GM19324 (cell line): Measurements from ENCODE around the gene SAMD13.
"Not testable (repeated sequence)": the region's sequence is repeated elsewhere in the genome, so short reads cannot be mapped to it uniquely, and the experiment has no call there.

ENCODE experiments used
- ATAC-seq: cut with Tn5 transposase; IDR thresholded peaks from one replicate; pipeline ENCODE4 v1.9.1; 2021; ENCODE audit warnings: mild to moderate bottlenecking, moderate library complexity; ENCODE audit not compliant: unreplicated experiment, low FRiP score

SAMD13 gene

GRCh38 chr1:84282780-84283333 is 18.7 kb upstream of the SAMD13 start:
- ATAC-seq, result no peak

DNA sequence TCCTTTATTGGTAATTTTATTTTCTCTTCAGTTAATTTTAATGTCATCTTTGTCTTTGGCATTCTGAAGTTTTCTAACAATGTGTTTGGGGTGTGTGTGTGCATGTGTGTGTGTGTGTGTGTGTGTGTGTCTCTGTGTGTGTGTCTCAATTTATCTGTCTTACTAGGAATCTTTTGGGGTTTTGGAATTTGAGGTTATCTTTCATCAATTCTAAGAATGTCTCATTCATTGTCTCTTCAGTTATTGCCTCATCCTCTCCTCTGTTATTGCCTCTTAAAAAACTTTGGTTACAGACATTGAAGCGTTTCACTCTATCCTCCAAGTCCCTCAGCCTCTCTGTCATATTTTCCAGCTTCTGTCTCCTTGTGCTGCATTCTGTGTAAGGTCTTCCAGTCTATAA is 18.1 kb upstream of the SAMD13 start:
- ATAC-seq, result no peak

GRCh38 chr1:84286071-84286470 is 15.4 kb upstream of the SAMD13 start:
- no peak for ATAC-seq

DNA sequence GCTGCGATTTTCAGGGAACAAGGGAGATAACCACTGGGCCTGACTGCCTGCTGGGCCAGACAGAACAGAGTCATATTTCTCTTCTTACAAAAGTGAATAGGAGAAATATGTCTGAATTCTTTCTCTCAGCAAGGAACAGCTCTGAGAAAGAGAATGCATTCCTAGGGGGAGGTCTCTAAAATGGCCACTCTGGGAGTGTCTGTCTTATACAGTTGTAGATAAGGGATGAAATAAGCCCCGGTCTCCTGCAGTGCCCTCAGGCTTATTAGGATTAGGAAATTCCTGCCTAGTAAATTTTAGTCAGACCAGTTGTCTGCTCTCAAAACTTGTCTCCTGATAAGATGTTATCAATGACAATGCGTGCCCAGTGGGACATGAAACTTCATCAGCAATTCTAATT is 14.1 kb upstream of the SAMD13 start:
- ATAC-seq, result not testable (repeated sequence)

GRCh38 chr1:84289169-84289785 is 12.2 kb upstream of the SAMD13 start:
- no peak for ATAC-seq

- ATAC-seq, result no peak
These were observed 9.4 kb upstream of the SAMD13 start for GRCh38 chr1:84291882-84292655.

DNA sequence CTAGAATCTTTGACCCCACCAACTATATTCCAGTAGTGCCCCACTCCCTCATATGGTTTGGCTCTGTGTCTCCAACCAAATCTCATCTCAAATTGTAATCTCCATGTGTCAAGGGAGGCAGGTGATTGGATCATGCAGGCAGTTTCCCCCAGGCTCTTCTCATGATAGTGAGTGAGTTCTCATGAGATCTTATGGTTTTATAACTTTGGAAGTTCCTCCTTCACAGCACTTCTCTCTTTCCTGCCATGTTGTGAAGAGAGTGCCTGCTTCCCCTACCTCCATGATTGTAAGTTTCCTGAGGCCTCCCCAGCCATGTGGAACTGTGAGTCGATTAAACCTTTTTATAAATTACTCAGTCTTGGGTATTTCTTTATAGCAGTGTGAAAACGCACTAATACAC is 7.7 kb upstream of the SAMD13 start:
- ATAC-seq, result no peak

GRCh38 chr1:84294751-84295150 is 6.8 kb upstream of the SAMD13 start:
- no peak for ATAC-seq

DNA sequence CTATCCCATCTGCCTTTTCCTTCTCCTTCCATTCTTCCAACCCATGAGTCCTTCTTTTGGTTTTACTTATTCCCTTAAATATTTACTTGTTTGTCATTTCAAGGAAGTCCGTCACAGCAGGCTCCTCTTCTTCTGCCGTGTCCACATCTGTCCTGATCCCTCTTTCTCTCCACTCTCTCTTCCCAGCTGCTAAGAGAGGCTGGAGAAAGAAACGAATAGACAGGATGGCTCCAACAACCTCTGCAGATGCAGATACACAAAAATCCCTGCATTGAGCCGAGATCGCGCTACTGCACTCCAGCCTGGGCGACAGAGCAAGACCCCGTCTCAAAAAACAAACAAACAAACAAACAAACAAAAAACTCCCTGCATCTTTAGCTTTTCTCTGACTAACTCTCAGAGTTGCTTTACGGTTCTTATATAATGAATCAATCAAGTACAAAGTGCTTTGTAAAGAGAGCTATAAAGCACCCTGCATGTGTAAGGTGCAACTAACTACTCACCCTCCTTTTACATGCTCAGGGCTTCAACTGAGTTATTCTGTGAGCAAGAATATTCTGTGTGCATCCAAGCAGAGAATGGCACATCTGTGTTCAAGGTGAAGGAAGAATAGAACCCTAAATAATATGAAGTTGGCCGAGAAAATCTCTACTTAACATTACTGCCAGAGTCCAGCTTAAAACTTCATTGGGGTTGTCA is 3.8 kb upstream of the SAMD13 start:
- ATAC-seq, result no peak

GRCh38 chr1:84298328-84298683 is 3.2 kb upstream of the SAMD13 start:
- ATAC-seq, result peak; percentile 86

- peak; percentile 52 for ATAC-seq
These were observed 2.6 kb upstream of the SAMD13 start for GRCh38 chr1:84298684-84299535.

- no peak for ATAC-seq
These were observed 1.9 kb upstream of the SAMD13 start for GRCh38 chr1:84299536-84300170.

DNA sequence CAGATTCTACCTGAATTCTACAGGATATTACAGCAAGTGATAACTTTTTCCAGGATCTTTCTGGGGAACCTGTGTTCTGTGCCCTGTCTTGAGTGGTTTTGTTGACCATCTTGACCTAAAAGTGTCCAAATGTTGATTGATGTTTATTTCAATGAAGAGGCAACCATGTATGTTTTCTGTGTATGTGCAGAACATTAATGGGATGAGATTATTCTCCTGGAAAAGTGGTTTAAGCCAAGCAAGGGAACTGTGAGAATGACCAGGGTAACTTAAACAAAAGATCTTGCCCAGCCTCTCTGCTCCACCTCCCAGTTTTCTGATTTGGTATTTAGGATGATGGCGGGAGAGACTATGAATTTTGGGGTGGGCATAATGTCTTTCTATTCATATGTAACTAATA is 1.0 kb upstream of the SAMD13 start:
- ATAC-seq, result no peak

- ATAC-seq, result no peak
These were observed 377 bp downstream of the SAMD13 start for GRCh38 chr1:84301785-84302385.

GRCh38 chr1:84303314-84303830 is 1.9 kb downstream of the SAMD13 start:
- ATAC-seq, result no peak

DNA sequence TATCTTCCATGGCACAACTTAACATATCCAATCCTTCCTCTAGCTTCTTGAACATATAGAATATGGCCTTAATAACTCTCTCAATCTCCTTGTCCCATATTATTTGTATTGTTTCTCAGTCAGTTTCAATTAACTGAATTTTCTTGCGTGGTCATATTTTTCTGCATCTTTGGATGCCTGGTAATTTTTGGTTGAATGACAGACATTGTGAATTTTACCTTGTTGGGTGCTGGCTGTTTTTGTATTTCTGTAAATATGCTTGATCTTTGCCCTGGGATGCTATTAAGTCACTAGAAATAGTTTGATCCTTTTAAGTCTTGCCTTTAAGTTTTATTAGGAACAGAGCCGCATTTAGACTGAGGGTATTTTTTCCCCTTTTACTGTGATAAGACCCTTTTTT is 5.9 kb downstream of the SAMD13 start:
- ATAC-seq, result no peak

DNA sequence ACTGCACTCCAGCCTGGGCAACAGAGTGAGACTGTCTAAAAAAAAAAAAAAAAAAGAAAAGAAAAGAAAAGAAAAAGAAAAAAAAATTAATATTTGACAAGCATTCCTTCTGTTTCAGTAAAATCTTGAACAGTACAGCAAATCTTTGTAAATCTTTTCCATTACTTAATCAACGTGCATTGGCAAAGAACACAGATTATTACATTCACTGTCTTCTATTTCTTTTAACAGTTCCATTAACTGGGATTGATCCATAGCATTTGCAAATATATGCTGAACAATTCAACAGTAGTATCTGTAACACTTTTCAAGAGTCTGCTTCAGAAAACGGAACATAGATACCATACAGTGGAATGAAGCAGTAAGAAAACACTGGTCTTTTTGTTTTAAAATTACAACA is 9.8 kb downstream of the SAMD13 start:
- ATAC-seq, result no peak

GRCh38 chr1:84319662-84320061 is 18.2 kb downstream of the SAMD13 start:
- ATAC-seq, result no peak

DNA sequence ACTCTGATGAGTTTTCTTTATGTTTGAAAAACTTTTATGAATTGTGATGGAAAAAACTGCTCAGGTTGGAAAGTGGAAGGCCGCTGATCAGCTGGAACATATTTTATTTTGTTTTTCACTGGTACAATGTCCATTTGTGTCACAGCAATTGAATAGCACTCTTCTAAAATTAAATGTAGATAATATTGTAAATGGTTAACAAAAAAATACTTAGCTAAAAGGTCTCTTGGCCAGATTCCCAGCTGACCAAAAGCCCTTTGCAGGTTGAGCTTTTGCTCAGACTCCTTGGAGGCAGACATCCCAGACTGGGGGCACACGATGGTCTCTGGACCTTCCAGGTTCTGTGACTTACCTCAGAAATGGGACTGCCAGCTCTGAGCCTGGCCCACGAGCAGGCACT is 26.3 kb downstream of the SAMD13 start:
- no peak for ATAC-seq
